ENCODE data around the gene TAC3. TPM values are rescaled to one million over a fixed set of nuclear protein-coding genes. Genes with fewer than 3 reads are reported as not detected.

TAC3 gene
- total RNA-seq, 1 donor from 2014 or later, result not detected

- TF ChIP-seq, protein P1, sequence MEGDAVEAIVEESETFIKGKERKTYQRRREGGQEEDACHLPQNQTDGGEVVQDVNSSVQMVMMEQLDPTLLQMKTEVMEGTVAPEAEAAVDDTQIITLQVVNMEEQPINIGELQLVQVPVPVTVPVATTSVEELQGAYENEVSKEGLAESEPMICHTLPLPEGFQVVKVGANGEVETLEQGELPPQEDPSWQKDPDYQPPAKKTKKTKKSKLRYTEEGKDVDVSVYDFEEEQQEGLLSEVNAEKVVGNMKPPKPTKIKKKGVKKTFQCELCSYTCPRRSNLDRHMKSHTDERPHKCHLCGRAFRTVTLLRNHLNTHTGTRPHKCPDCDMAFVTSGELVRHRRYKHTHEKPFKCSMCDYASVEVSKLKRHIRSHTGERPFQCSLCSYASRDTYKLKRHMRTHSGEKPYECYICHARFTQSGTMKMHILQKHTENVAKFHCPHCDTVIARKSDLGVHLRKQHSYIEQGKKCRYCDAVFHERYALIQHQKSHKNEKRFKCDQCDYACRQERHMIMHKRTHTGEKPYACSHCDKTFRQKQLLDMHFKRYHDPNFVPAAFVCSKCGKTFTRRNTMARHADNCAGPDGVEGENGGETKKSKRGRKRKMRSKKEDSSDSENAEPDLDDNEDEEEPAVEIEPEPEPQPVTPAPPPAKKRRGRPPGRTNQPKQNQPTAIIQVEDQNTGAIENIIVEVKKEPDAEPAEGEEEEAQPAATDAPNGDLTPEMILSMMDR (IDR thresholded peaks at IDR 0.05), result no peak
- no peaks in the 10 kb centered on the region for H3K4me1 ChIP-seq
- no peaks in the 10 kb centered on the region for H3K9me3 ChIP-seq
- intact Hi-C loops (cut with DNase I), result no loop called here
- no peaks in the 10 kb centered on the region for H3K27me3 ChIP-seq
- H3K27ac ChIP-seq, result no peak overlapping the region
- DNase-seq (ENCODE audit: low spot score in 2 of 2), result no peak
- H3K4me3 ChIP-seq, result no peak overlapping the region
- H3K36me3 ChIP-seq, result no peaks in the 10 kb centered on the region
Observed at GRCh38 chr12:57040750-57041149, 24.4 kb upstream of the TAC3 start.

GRCh38 chr12:57040211-57040610 lies 23.9 kb upstream of the TAC3 start:
- Histone ChIP-seq H3K27me3 (no peaks in the 10 kb centered on the region), H3K27ac (no peak overlapping the region), H3K36me3 (no peaks in the 10 kb centered on the region), H3K9me3 (no peaks in the 10 kb centered on the region), H3K4me1 (no peaks in the 10 kb centered on the region), H3K4me3 (no peak overlapping the region)
- no peak for DNase-seq (ENCODE audit: low spot score in 2 of 2)
- TF ChIP-seq, protein P1 (IDR thresholded peaks at IDR 0.05), result no peak
- intact Hi-C loops (cut with DNase I), result no loop called here

DNA sequence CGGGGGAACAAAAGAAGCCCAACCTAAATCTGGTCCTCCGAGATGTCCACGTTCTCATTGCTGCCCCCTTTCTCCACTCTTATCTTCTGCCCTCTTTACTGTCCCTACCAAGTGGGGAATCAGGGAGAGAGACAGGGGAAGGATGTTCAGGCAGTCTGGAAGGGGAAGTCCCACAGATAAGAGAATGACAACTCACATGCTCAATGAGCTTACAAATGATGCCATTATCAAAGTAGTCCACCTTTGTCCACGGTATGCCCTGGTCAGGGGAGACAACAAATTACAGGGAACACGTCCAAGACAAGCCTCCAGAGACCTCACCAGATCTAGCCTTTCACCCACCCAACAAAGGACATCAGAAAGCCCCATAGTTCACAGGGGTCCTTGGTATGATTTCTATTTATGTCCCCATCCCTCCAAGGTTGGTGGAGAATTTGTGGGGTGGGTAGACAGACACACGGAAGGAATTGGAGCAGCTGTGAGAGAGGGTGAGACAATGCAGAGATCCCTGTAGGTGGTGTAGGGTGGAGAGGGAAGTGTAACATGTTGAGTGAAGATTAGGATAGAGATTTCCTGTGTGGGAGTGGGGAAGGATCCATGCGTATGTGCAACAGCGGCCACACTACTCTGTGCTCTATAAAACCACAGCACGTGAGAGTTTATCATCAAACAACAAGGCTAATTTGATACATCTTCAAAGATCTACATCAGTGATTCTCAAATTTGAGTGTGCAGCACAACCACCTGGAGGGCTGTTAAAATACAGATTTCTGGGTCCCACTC lies 22.9 kb upstream of the TAC3 start:
- H3K36me3 ChIP-seq, result no peaks in the 10 kb centered on the region
- intact Hi-C loops (cut with DNase I), result no loop called here
- no peaks in the 10 kb centered on the region for H3K27me3 ChIP-seq
- H3K4me1 ChIP-seq, result no peaks in the 10 kb centered on the region
- DNase-seq (ENCODE audit: low spot score in 2 of 2), result no peak
- H3K27ac ChIP-seq, result no peak overlapping the region
- H3K4me3 ChIP-seq, result no peak overlapping the region
- no peaks in the 10 kb centered on the region for H3K9me3 ChIP-seq
- TF ChIP-seq, protein P1 (IDR thresholded peaks at IDR 0.05), result no peak

- TF ChIP-seq, protein P1 (IDR thresholded peaks at IDR 0.05), result no peak
- intact Hi-C loops (cut with DNase I), result no loop called here
Observed at GRCh38 chr12:57037264-57037663, 20.9 kb upstream of the TAC3 start.

DNA sequence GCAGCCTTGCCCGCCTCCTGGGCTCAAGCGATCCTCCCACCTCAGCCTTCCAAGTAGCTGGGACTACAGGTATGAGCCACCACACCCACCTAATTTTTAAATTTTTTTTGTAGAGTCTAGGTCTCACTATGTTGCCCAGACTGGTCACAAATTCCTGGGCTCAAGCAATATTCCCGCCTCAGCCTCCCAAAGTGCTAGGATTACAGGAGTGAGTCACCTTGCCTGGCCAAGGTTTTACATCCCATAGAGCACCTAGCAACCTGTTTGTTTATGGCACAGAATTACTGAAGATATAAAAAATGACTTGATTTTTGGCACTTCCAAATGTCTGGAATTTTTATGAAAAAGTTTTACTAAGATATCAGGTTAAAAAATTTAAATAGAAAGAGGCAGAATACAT lies 17.1 kb upstream of the TAC3 start:
- intact Hi-C loops (cut with DNase I), result no loop called here
- Histone ChIP-seq H3K36me3 (no peaks in the 10 kb centered on the region), H3K27ac (no peak overlapping the region), H3K4me1 (no peaks in the 10 kb centered on the region), H3K27me3 (no peaks in the 10 kb centered on the region), H3K4me3 (no peak overlapping the region), H3K9me3 (no peaks in the 10 kb centered on the region)
- DNase-seq (ENCODE audit: low spot score in 2 of 2), result no peak
- TF ChIP-seq, protein P1 (IDR thresholded peaks at IDR 0.05), result no peak

More at GRCh38 chr12:57037264-57037663, 20.9 kb upstream of the TAC3 start:
- H3K4me3 ChIP-seq, result no peak overlapping the region
- no peaks in the 10 kb centered on the region for H3K36me3 ChIP-seq
- H3K27me3 ChIP-seq, result no peaks in the 10 kb centered on the region
- no peaks in the 10 kb centered on the region for H3K4me1 ChIP-seq
- no peak for DNase-seq (ENCODE audit: low spot score in 2 of 2)
- H3K9me3 ChIP-seq, result no peaks in the 10 kb centered on the region
- H3K27ac ChIP-seq, result no peak overlapping the region

Measured in ascending aorta (tissue), 2 donors.